Activated CD4-positive, alpha-beta T cell treated with anti-CD3 and anti-CD28 coated beads for 4 hours (primary cell): Measurements from ENCODE around the gene TSNAXIP1.

Experiments used
- DNase-seq, 2 donors: peaks; one replicate each; pipeline ENCODE4 v3.0.0-alpha.2; 2020

TSNAXIP1 gene

GRCh38 chr16:67782567-67783352 lies 23.9 kb upstream of the TSNAXIP1 start:
- no peak for DNase-seq

DNA sequence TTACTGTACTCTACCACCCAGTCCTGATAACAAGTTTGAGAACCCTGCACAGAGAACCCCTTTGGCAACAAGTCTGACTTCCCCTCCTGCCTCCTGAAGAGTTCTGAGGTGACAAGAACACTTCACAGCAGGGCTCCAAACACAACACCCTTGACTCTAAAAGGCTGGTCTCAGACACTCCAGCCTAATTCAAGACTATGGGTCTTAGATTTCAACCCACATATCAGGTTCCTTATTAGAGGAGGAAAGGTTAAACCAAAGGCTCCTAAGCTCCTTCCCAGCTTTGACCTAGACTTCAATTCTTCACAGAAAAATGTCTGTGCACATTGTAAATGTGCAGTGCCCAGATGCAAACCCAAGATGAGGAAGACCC lies 23.4 kb upstream of the TSNAXIP1 start:
- DNase-seq: no peak

DNA sequence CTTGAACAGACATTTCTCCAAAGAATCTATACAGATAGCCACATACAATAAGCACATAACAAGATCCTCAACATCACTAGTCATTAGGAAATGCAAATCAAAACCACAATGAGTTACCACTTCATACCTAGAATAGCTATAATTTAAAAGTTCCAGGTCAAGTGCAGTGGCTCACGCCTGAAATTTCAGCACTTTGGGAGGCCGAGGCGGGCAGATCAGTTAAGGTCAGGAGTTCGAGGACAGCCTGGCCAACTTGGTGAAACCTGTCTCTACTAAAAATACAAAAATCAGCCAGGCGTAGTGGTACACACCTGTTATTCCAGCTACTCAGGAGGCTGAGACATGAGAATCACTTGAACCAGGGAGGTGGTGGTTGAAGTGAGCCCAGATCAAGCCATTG lies 20.2 kb upstream of the TSNAXIP1 start:
- DNase-seq: no peak

- DNase-seq: no peak
Observed at GRCh38 chr16:67790071-67790470, 16.6 kb upstream of the TSNAXIP1 start.

GRCh38 chr16:67796099-67796718 lies 10.5 kb upstream of the TSNAXIP1 start:
- no peak for DNase-seq

GRCh38 chr16:67800338-67800926 lies 6.3 kb upstream of the TSNAXIP1 start:
- DNase-seq: no peak

DNA sequence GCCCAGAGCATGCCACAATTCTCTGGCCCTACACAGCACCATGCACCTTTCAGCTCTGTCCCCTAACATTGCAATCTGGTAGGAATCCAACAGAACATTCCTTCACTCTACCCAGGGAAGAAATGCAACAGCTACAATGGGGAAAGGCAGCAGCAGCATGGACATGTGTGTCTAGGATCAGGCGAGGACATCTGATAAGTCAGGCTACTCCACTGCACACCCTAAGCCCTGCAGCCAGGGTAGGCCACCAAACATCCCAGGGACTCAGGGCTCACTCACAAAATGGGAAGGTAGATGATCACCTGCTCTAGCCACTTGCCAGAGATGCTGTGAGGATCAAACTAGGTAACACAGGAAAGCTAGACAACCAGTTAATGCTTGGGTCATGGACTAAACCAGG lies 5.4 kb upstream of the TSNAXIP1 start:
- no peak for DNase-seq

GRCh38 chr16:67801883-67802282 lies 4.8 kb upstream of the TSNAXIP1 start:
- DNase-seq: peak; percentile 32 to 36

GRCh38 chr16:67803894-67804293 lies 2.8 kb upstream of the TSNAXIP1 start:
- DNase-seq: no peak

DNA sequence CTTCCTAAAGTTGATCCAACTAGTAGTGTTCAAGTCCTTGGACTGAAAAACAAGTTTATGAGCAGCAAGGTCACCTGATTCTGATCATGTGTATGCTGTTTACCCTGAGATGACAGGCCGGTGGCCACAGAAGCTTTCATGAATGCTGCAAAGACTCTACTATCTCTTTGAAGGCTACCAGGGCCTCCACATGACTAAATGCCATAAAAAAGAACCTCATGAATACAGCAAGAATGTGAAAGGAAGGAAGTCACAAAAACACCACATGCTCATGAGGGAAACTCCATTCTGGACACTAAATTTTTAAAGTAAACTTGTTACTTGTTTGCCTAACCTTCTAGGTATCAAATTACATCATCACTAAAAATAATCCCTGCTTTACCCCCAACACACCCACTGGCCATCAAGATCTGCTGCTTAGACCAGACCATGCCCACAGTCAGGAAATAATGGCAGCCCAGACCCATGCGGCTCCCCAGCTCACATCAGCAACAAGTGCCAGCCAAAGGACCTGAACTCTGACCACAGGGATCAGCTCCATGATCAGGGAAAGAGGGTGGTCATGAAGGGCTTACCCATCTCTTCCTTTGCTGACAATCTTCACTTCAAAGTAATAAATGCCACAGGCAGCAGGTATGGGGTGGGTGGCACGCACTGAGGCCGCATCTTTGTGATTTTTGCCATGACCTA lies 1.7 kb upstream of the TSNAXIP1 start:
- no peak for DNase-seq

- no peak for DNase-seq
Observed at GRCh38 chr16:67805718-67806427, 816 bp upstream of the TSNAXIP1 start.

DNA sequence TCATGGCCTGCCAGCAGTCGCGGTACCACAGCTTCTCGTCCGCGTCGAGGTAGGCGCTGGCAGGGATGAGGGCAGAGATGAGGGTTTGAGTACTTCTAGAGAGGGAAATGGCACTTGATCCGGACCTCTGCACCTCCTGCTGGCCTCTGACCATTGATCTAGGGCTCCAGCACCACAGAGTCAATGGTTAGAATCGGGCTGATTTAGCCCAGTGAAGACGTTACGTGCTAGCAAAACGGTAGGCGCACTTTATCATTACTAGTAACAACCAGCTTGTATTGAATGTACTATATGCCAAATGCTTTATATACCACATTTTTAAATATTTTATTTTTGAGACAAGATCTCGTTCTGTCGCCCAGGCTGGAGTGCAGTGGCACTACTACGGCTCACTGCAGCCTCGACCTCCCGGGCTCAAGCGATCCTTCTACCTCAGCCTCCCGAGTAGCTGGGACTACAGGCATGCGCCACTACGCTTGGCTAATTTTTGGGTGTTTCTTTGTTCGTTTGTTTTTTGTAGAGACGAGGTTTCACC lies 526 bp downstream of the TSNAXIP1 start:
- DNase-seq: no peak

DNA sequence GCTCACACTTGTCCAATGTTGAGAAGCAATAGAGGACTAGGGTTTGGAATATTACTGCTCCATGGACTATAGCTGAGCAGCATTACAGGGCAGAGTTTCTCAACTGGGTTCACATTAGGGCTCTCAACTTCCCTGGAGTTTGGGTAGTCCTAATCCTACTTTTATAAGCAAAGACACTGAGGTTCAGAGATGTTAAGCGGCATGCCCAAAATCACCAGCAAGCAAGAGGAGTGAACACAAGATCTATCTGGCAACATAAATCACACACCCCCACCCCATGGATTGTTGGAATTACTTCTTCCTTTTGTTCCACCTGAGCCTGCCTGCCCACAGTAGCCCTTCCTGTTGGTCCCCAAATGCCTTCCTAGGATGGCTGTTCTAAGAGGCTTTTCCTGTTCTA lies 5.2 kb downstream of the TSNAXIP1 start:
- DNase-seq: no peak

GRCh38 chr16:67814567-67814966 lies 7.9 kb downstream of the TSNAXIP1 start:
- no peak for DNase-seq

DNA sequence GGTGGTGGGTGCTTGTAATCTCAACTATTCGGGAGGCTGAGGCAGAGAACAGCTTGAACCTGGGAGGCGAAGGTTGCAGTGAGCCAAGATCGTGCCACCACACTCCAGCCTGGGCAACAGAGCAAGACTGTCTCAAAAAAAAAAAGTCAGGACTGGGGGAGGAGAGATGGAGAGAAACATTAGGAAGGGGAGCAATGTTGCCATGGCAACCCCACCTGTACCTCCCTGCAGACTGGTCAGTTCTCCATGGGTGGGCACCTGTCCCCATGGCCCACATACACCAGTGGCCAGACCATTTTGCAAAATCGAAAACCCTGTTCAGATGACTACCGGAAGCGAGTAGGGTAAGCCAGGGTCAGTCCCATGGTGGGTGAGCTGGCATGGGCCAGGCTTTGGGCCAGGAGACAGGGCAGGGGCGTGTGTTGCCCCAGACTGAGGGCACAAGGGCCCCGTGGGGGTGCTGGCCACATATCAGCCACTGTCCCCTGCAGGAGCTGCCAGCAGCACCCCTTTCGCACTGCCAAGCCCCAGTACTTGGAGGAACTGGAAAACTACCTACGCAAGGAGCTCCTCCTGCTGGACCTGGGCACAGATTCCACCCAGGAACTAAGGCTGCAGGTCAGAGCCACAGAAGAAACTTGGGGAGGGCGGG lies 14.0 kb downstream of the TSNAXIP1 start:
- no peak for DNase-seq

GRCh38 chr16:67822511-67822910 lies 15.8 kb downstream of the TSNAXIP1 start:
- no peak for DNase-seq

DNA sequence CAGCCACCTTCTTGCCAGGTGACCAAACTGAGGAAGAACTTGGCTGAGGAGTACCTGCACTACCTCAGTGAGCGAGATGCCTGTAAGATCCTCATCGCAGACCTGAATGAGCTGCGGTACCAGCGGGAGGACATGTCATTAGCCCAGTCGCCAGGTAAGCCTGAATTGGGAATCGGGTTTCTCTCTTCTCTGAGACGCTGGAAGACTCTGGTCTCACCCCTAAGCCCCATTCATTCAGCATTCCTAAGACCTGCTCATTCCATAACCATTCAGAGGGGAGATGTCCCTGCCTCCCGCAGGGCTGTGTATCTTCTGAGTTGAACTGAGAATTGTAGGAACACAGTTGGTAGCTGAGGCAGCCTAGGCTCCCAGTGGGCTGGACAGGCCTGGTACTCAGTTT lies 18.4 kb downstream of the TSNAXIP1 start:
- DNase-seq: no peak

DNA sequence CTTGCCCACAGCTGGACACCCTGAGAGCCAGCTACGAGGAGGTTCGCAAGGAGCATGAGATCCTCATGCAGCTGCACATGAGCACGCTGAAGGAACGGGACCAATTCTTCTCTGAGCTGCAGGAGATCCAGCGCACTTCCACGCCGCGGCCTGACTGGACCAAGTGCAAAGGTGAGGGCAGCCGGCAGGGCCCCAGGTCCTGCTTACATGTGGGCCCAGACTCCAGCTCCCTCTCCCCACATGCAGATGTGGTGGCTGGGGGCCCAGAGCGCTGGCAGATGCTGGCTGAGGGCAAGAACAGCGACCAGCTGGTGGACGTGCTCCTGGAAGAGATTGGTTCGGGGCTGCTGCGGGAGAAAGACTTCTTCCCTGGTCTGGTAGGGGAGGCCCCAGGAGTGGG lies 19.2 kb downstream of the TSNAXIP1 start:
- no peak for DNase-seq

- DNase-seq: no peak
Observed at GRCh38 chr16:67828651-67829050, 22.0 kb downstream of the TSNAXIP1 start.

- DNase-seq: no peak
Observed at GRCh38 chr16:67833030-67833414, 26.3 kb downstream of the TSNAXIP1 start.

DNA sequence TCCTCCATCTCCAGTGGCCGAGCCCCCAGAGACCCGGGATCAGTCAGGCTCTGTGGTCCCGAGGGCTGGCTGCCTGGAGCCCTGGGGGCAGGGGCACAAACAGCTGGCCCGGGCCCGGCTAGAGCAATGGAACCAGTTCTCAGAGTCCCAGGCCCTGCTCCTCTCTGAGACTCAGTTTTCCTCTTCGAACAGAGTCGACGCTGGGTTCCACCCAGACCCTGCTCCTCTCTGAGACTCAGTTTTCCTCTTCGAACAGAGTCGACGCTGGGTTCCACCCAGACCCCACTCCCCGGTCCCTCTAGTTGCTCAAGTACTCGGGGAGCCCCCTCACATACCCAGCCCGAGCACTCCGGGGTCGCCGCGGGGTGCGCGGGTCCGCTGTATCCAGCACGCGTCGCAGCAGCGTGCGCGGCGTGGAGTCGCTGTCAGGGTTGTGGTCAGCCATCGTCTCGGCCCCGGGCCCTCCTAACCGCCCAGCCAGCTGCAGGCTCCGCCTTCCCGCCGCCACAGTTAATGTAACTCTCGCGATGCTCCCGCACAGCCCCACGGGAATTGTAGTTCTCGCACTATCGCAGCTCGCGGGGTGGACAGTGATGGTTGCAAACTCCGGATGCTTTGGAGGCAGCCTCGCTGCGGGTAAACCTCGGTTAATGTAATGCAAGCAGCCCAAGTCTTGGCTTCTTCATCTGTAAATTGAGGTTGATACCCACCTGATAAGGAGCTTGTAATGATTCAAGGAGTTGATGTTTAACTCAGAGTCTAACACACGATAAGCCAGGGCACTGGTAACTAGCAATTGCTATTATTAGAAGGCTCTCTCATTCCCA lies 26.9 kb downstream of the TSNAXIP1 start:
- DNase-seq: peak; percentile 86 to 91
